Urinary bladder (tissue), 4 donors: ENCODE results near the gene UBE2H. TPM values are rescaled to one million over a fixed set of nuclear protein-coding genes. Genes with fewer than 3 reads are reported as not detected.
"Not testable (repeated sequence)": the region's sequence is repeated elsewhere in the genome, so short reads cannot be mapped to it uniquely, and the experiment has no call there.

Experiments used
- DNase-seq: peaks from one replicate; pipeline ENCODE4 v3.0.0-alpha.2; 2015; ENCODE audit errors: extremely low spot score
- H3K27ac ChIP-seq: one replicate; pipeline ENCODE4 v1.5.1; 2013; ENCODE audit warnings: low read depth, mild to moderate bottlenecking, moderate library complexity
- H3K36me3 ChIP-seq: one replicate; pipeline ENCODE4 v1.6.1; 2013; ENCODE audit warnings: mild to moderate bottlenecking, moderate library complexity; ENCODE audit not compliant: insufficient read depth
- H3K4me1 ChIP-seq: one replicate; pipeline ENCODE4 v1.6.1; 2013; ENCODE audit warnings: mild to moderate bottlenecking, moderate library complexity; ENCODE audit not compliant: insufficient read depth
- H3K4me3 ChIP-seq: one replicate; pipeline ENCODE4 v1.5.1; 2013; ENCODE audit warnings: low read depth, low read length
- WGBS: extraction: QIAGEN DNeasy Blood & Tissue Kit; methylation state at CpG from one replicate; pipeline ENCODE4 v1.1.7; 2013; 5-methylcytosine and 5-hydroxymethylcytosine counted together
- polyA plus RNA-seq: library from polyadenylated mRNA; stranded (reverse); fragments of 200-250 nt; gene quantifications from one replicate; pipeline ENCODE4 v1.2.3, GENCODE V29; 2013
- total RNA-seq: library from RNA; depleted of rRNA; stranded (reverse); fragments of >200 nt; gene quantifications from one replicate; pipeline ENCODE4 v1.2.3, GENCODE V29; 2014
- donor health status: healthy with polysubstance abuse.
- donor health status: healthy.

Gene UBE2H
- total and polyA plus RNA-seq, 2 donors, result 43.0 to 86.3 TPM

DNA sequence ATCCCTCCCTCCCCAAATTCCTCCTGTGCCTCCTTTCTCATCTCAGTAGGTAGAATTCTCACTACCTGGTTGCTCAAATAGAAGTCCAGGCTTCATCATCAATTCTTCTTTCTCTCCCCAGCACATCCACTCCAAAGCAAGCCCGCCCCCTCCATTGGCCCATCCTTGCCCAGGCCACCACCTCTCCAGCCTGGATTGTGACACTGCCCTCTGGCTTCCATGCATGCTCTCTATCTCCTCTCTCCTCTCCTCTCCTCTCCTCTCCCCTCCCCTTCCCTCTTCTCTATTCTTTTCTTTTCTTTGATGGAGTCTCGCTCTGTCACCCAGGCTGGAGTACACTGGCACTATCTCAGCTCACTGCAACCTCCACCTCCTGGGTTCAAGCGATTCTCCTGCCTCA is 144.9 kb downstream of the UBE2H start:
- Histone ChIP-seq H3K4me1 (no peaks in the 10 kb centered on the region), H3K27ac (no peak overlapping the region), H3K4me3 (no peak overlapping the region), H3K36me3 (no peaks in the 10 kb centered on the region)
- no peak for DNase-seq
- WGBS, result 91% methylated on average over 3 of the region's 3 CpGs

DNA sequence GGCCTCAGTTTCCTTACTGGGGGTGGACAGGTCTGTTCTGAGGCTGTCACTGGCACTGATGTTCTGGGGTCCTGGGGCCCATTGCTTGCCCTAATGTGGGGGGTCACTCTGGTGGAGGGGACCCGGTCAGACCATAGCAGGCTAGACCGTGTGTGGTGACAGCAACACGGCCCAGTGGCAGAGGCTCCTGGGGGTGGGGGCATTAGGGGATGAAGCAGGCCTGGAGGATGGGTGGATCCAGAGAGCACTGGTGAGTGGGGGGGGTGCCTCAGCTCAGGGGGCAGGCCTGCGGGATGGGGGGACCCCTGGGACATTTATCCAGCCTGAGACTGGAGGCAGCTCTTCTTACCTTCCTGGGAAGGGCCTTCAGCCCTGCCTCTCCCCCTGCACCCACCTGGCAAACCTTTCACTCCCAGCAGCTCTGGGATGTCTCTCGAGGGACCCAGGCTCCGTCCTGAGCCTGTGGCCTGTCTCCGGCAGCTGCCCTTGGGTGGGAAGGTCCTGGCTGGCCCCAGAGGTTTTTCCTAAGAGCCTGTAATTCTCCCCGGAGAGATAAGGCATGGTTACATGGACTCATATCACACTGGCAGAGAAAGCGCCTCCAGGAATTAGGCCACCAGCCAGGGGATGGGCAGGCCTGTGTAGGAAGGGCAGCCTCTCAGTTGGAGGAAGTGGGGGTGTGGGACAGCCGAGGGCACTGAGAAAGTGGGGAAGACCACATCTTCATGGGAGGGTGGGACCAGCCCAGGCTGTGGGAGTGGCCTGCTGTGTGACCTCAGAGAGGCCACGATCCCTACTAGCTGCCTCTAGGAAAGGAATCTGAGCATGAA is 147.7 kb downstream of the UBE2H start:
- DNase-seq, result no peak

GRCh38 chr7:129804111-129804889 is 148.5 kb downstream of the UBE2H start:
- Histone ChIP-seq H3K27ac (no peak overlapping the region), H3K4me1 (no peaks in the 10 kb centered on the region), H3K36me3 (no peaks in the 10 kb centered on the region), H3K4me3 (no peak overlapping the region)
- no peak for DNase-seq
- 93% methylated on average over 22 of the region's 22 CpGs for WGBS

More for the DNA sequence above, 147.7 kb downstream of the UBE2H start:
- no peak overlapping the region for H3K27ac ChIP-seq
- 71% methylated on average over 11 of the region's 11 CpGs for WGBS
- no peaks in the 10 kb centered on the region for H3K4me1 ChIP-seq
- H3K4me3 ChIP-seq, result no peak overlapping the region
- H3K36me3 ChIP-seq, result no peaks in the 10 kb centered on the region

- Histone ChIP-seq H3K27ac (no peak overlapping the region), H3K4me1 (no peaks in the 10 kb centered on the region), H3K36me3 (no peaks in the 10 kb centered on the region), H3K4me3 (no peak overlapping the region)
- 78% methylated on average over 17 of the region's 17 CpGs for WGBS
- DNase-seq, result no peak
Observed at GRCh38 chr7:129803546-129804081, 149.1 kb downstream of the UBE2H start.

- 68% methylated on average over 5 of the region's 5 CpGs for WGBS
- Histone ChIP-seq H3K27ac (no peak overlapping the region), H3K36me3 (no peaks in the 10 kb centered on the region), H3K4me1 (no peaks in the 10 kb centered on the region), H3K4me3 (no peak overlapping the region)
- no peak for DNase-seq
Observed at GRCh38 chr7:129801882-129802281, 150.9 kb downstream of the UBE2H start.

GRCh38 chr7:129800901-129801300 is 151.9 kb downstream of the UBE2H start:
- no peak for DNase-seq
- no peak overlapping the region for H3K4me3 ChIP-seq
- H3K4me1 ChIP-seq, result no peaks in the 10 kb centered on the region
- H3K36me3 ChIP-seq, result no peaks in the 10 kb centered on the region
- 94% methylated on average over 7 of the region's 7 CpGs for WGBS
- no peak overlapping the region for H3K27ac ChIP-seq

DNA sequence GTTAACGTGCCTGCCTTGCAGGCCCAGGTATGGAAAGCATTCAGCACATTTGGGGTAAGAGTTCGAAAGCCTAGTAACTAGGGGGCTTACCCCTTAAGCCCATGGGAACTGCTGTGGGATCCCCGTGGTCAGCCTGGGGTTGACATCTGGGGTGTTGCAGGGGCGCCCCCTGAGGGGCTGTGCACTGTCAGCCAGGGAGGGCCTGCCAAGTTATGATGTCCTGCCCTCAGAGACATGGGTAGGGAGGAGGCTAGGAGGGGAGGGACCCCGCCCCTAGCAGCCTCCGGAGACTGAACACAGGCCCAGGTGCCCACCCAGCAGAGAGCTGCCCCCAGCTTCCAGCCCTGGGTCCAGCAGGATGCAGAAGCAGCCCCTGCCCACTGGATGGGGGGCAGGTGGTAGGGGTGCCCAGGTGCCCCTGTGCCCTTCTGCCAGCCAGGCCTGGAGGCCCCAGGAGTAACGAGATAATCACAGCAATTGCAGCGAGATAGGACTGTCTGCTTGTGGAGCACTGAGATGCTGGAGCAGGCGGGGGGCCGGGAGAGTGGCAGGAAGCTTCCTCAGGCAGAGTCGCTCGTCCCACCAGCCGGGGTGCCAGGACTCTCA is 153.3 kb downstream of the UBE2H start:
- H3K4me3 ChIP-seq, result no peak overlapping the region
- no peak for DNase-seq
- H3K36me3 ChIP-seq, result no peaks in the 10 kb centered on the region
- no peak overlapping the region for H3K27ac ChIP-seq
- 79% methylated on average over 13 of the region's 13 CpGs for WGBS
- H3K4me1 ChIP-seq, result no peaks in the 10 kb centered on the region

DNA sequence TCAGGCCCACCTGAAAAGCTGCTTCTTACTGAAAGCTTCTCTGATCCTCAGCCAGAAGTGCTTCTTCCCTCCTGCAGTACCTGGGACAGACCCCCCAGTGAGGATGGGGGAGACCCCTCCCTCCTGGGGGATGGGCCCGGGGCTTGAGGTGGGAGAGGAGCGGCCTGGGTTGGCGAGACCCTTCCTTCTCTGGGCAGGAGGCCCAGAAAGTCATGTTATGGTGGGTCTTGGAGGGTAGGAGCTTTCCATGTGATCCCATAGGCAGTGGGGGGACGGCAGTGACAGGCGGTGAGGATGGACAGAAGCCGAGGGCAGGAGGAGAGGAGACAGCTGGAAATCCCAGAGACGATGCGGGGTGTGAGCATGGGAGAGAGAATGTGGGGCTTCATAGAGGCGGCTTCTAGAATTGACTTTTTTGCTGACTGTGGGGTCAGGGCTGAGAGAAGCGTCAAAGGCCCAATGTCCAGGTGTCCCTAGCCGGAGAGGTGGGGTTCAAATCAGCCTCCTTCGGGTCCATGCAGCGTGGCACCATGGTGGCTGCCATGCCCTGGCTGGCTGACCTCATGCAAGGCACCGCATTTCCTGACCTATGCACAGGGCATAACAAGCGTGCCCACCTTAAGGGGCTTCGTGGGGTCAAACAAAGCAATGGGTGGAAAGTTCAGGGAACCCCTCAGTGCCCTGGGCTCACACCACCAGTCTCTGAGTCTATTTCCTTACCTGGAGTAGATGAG is 154.0 kb downstream of the UBE2H start:
- H3K4me1 ChIP-seq, result no peaks in the 10 kb centered on the region
- WGBS, result 89% methylated on average over 16 of the region's 16 CpGs
- H3K4me3 ChIP-seq, result no peak overlapping the region
- no peaks in the 10 kb centered on the region for H3K36me3 ChIP-seq
- no peak for DNase-seq
- H3K27ac ChIP-seq, result no peak overlapping the region

- H3K4me1 ChIP-seq, result no peaks in the 10 kb centered on the region
- H3K4me3 ChIP-seq, result no peak overlapping the region
- DNase-seq, result no peak
- no peak overlapping the region for H3K27ac ChIP-seq
- 61% methylated on average over 7 of the region's 7 CpGs for WGBS
- no peaks in the 10 kb centered on the region for H3K36me3 ChIP-seq
Observed at GRCh38 chr7:129797214-129797789, 155.5 kb downstream of the UBE2H start.

- Histone ChIP-seq H3K4me1 (no peaks in the 10 kb centered on the region), H3K4me3 (no peak overlapping the region), H3K27ac (no peak overlapping the region), H3K36me3 (no peaks in the 10 kb centered on the region)
- no peak for DNase-seq
- WGBS, result 93% methylated on average over 9 of the region's 9 CpGs
Observed at GRCh38 chr7:129796186-129796775, 156.5 kb downstream of the UBE2H start.

- H3K27ac ChIP-seq, DNase-seq, H3K36me3 ChIP-seq, H3K4me1 ChIP-seq, H3K4me3 ChIP-seq: not testable (repeated sequence)
- WGBS, result 90% methylated on average over 9 of the region's 9 CpGs
Observed at GRCh38 chr7:129794461-129794860, 158.3 kb downstream of the UBE2H start.

- no peak overlapping the region for H3K27ac ChIP-seq
- WGBS, result 77% methylated on average over 9 of the region's 9 CpGs
- no peak overlapping the region for H3K4me3 ChIP-seq
- H3K4me1 ChIP-seq, result no peaks in the 10 kb centered on the region
- no peaks in the 10 kb centered on the region for H3K36me3 ChIP-seq
- DNase-seq, result no peak
Observed at GRCh38 chr7:129793506-129794310, 159.1 kb downstream of the UBE2H start.
